ENCODE results near the gene CACNB4.
"Not testable (repeated sequence)": the region's sequence is repeated elsewhere in the genome, so short reads cannot be mapped to it uniquely, and the experiment has no call there.

CACNB4 gene

DNA sequence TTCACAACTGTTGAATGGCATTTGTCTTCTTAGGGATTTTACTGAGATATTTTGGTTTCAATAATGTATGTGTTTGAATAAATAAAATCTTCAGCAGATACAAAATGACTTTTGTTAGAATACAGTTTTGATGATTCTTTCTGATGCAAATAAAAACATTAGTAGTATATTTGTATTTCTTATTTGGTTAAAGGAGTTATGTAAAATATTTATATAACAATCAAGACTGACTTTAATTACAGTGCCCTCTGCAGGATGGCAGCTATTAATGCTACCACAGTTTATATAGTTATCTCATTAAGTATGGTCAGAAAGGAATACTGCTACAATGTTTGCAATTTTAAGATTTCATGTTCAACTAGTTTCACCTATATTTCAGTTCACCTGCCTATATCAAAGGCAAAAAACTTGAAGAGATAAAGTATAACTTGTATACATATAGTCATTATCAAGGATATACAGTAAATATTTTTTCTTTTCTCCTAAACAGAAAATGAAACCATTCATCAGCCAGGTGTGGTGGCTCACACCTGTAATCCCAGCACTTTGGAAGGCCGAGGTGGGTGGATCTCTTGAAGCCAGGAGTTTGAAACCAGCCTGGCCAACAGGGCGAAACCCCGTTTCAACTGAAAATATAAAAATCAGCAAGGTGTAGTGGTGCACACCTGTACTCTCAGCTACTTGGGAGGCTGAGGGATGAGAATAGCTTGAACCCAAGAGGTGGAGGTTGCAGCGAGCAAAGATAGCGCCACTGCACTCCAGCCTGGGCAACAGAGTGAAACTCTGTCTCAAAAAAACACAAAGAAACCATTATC is 290.4 kb downstream of the CACNB4 start:
- Histone ChIP-seq H3K4me1 (ENCODE audit: insufficient read depth, low read length) (no peaks in the 10 kb centered on the region), H3K4me3 (ENCODE audit: low read length) (no peak overlapping the region), H3K27ac (ENCODE audit: low read depth, low read length) (no peak overlapping the region), H3K9me3 (ENCODE audit: insufficient read depth, low read depth, low read length) (no peaks in the 10 kb centered on the region), H3K36me3 (ENCODE audit: insufficient read depth, low read length) (peaks cover 97% of the 10 kb centered on the region), H3K9ac (ENCODE audit: low read depth, low read length) (no peak overlapping the region), H3K27me3 (ENCODE audit: insufficient read depth, low read length) (no peaks in the 10 kb centered on the region)
- WGBS = 97% methylated on average over 3 of the region's 5 CpGs

DNA sequence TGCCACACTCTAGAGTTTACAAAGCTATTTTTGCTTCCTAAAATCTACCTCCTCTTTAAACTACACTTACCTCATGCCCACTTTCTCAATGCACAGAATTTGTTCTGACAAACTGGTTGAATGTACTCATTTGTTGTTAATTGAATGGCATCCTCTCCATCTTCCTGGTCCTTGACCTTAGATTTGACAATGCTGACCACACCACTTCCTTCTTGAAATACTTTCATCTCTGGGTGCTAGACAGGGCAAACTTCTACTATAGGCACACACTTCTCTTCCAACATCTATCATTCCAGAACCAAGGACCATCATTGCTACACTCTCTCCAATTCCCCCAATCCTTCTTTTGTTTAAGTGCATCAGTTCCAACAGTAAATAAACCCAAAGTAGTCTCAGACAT is 292.9 kb downstream of the CACNB4 start:
- Histone ChIP-seq H3K9ac (ENCODE audit: low read depth, low read length) (no peak overlapping the region), H3K27me3 (ENCODE audit: insufficient read depth, low read length) (no peaks in the 10 kb centered on the region), H3K36me3 (ENCODE audit: insufficient read depth, low read length) (peaks cover 97% of the 10 kb centered on the region)

DNA sequence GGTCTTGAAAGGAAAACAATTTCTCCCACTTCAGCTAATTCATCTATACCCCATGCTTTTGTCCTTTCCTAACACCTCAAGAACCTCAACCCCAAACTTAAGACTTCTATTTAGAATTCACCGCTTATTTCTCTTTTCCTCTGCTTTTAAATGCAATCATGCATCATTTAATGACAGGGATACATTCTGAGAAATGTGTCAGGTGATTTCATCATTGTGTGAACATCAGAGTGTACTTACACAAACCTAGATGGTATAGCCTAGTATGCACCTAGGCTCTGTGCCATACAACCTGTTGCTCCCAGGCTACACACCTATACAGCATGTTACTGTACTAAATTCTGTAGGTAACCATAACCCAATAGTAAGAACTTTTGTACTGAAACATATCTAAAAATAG is 293.5 kb downstream of the CACNB4 start:
- no peak overlapping the region for H3K27ac ChIP-seq (ENCODE audit: low read depth, low read length)
- 100% methylated on average over 1 of the region's 1 CpG for WGBS

More for the DNA sequence above, 292.9 kb downstream of the CACNB4 start:
- Histone ChIP-seq H3K27ac (ENCODE audit: low read depth, low read length) (no peak overlapping the region), H3K9me3 (ENCODE audit: insufficient read depth, low read depth, low read length) (no peaks in the 10 kb centered on the region), H3K4me3 (ENCODE audit: low read length) (no peak overlapping the region), H3K4me1 (ENCODE audit: insufficient read depth, low read length) (no peaks in the 10 kb centered on the region)

GRCh38 chr2:151803811-151804210 is 295.0 kb downstream of the CACNB4 start:
- H3K36me3 ChIP-seq (ENCODE audit: insufficient read depth, low read length) = peaks cover 82% of the 10 kb centered on the region
- H3K9me3 ChIP-seq (ENCODE audit: insufficient read depth, low read depth, low read length) = no peaks in the 10 kb centered on the region
- no peaks in the 10 kb centered on the region for H3K4me1 ChIP-seq (ENCODE audit: insufficient read depth, low read length)
- no peak overlapping the region for H3K4me3 ChIP-seq (ENCODE audit: low read length)
- no peak overlapping the region for H3K27ac ChIP-seq (ENCODE audit: low read depth, low read length)
- H3K9ac ChIP-seq (ENCODE audit: low read depth, low read length) = no peak overlapping the region
- no peaks in the 10 kb centered on the region for H3K27me3 ChIP-seq (ENCODE audit: insufficient read depth, low read length)

More for the DNA sequence above, 293.5 kb downstream of the CACNB4 start:
- Histone ChIP-seq H3K36me3 (ENCODE audit: insufficient read depth, low read length) (peaks cover 96% of the 10 kb centered on the region), H3K9ac (ENCODE audit: low read depth, low read length) (no peak overlapping the region), H3K27me3 (ENCODE audit: insufficient read depth, low read length) (no peaks in the 10 kb centered on the region), H3K4me1 (ENCODE audit: insufficient read depth, low read length) (no peaks in the 10 kb centered on the region), H3K9me3 (ENCODE audit: insufficient read depth, low read depth, low read length) (no peaks in the 10 kb centered on the region), H3K4me3 (ENCODE audit: low read length) (no peak overlapping the region)

GRCh38 chr2:151802315-151802714 is 296.5 kb downstream of the CACNB4 start:
- H3K36me3 ChIP-seq (ENCODE audit: insufficient read depth, low read length) = peaks cover 68% of the 10 kb centered on the region
- no CpG with 5 or more reads among the region's 2 CpGs for WGBS

DNA sequence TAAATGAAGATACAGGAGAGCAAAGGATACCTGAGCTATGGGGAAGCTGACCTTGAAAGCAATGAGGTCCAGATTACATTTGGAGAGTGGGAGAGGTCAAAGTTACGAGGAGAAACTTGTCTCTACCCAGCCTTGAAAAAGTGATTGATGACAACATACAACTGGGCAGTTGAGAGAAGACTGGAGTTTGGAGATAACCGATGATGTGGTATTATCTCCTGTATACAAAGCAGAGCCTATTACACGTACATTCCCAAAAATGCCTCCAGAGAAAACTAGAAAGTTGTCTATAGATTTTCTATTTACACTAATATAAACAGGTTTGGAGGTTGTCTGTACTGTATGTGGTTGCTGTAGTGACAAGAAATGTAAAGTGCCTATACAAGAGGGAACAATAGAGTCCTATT is 299.0 kb downstream of the CACNB4 start:
- no peak overlapping the region for H3K9ac ChIP-seq (ENCODE audit: low read depth, low read length)
- peaks cover 48% of the 10 kb centered on the region for H3K36me3 ChIP-seq (ENCODE audit: insufficient read depth, low read length)
- peaks cover 8% of the 10 kb centered on the region; the same call in 1 of the 2 replicates for H3K4me1 ChIP-seq (ENCODE audit: insufficient read depth, low read length)
- H3K9me3 ChIP-seq (ENCODE audit: insufficient read depth, low read depth, low read length) = no peaks in the 10 kb centered on the region
- no peaks in the 10 kb centered on the region for H3K27me3 ChIP-seq (ENCODE audit: insufficient read depth, low read length)
- H3K4me3 ChIP-seq (ENCODE audit: low read length) = no peak overlapping the region
- WGBS = 94% methylated on average over 1 of the region's 3 CpGs
- no peak overlapping the region for H3K27ac ChIP-seq (ENCODE audit: low read depth, low read length)

More at GRCh38 chr2:151802315-151802714, 296.5 kb downstream of the CACNB4 start:
- Histone ChIP-seq H3K9ac (ENCODE audit: low read depth, low read length) (no peak overlapping the region), H3K4me1 (ENCODE audit: insufficient read depth, low read length) (0 out of 2 replicates have a peak, but pooled peaks cover 2% of the 10 kb centered on the region), H3K4me3 (ENCODE audit: low read length) (no peak overlapping the region), H3K27me3 (ENCODE audit: insufficient read depth, low read length) (no peaks in the 10 kb centered on the region), H3K9me3 (ENCODE audit: insufficient read depth, low read depth, low read length) (no peaks in the 10 kb centered on the region), H3K27ac (ENCODE audit: low read depth, low read length) (no peak overlapping the region)

GRCh38 chr2:151796774-151797173 is 302.1 kb downstream of the CACNB4 start:
- H3K27me3 ChIP-seq (ENCODE audit: insufficient read depth, low read length) = no peaks in the 10 kb centered on the region
- H3K27ac ChIP-seq (ENCODE audit: low read depth, low read length) = no peak overlapping the region
- no peak overlapping the region for H3K4me3 ChIP-seq (ENCODE audit: low read length)
- peaks cover 8% of the 10 kb centered on the region; the same call in 1 of the 2 replicates for H3K4me1 ChIP-seq (ENCODE audit: insufficient read depth, low read length)
- H3K36me3 ChIP-seq (ENCODE audit: insufficient read depth, low read length) = peaks cover 26% of the 10 kb centered on the region
- H3K9ac ChIP-seq (ENCODE audit: low read depth, low read length) = no peak overlapping the region
- WGBS = 84% methylated on average over 2 of the region's 2 CpGs
- H3K9me3 ChIP-seq (ENCODE audit: insufficient read depth, low read depth, low read length) = no peaks in the 10 kb centered on the region

- H3K36me3 ChIP-seq (ENCODE audit: insufficient read depth, low read length) = peaks cover 20% of the 10 kb centered on the region
- no peaks in the 10 kb centered on the region for H3K9me3 ChIP-seq (ENCODE audit: insufficient read depth, low read depth, low read length)
- H3K27me3 ChIP-seq (ENCODE audit: insufficient read depth, low read length) = no peaks in the 10 kb centered on the region
- WGBS = 78% methylated on average over 3 of the region's 4 CpGs
- H3K4me3 ChIP-seq (ENCODE audit: low read length) = no peak overlapping the region
- H3K9ac ChIP-seq (ENCODE audit: low read depth, low read length) = no peak overlapping the region
- H3K4me1 ChIP-seq (ENCODE audit: insufficient read depth, low read length) = peaks cover 8% of the 10 kb centered on the region; the same call in 1 of the 2 replicates
- H3K27ac ChIP-seq (ENCODE audit: low read depth, low read length) = no peak overlapping the region
Measured at GRCh38 chr2:151795646-151796240, 303.1 kb downstream of the CACNB4 start.

DNA sequence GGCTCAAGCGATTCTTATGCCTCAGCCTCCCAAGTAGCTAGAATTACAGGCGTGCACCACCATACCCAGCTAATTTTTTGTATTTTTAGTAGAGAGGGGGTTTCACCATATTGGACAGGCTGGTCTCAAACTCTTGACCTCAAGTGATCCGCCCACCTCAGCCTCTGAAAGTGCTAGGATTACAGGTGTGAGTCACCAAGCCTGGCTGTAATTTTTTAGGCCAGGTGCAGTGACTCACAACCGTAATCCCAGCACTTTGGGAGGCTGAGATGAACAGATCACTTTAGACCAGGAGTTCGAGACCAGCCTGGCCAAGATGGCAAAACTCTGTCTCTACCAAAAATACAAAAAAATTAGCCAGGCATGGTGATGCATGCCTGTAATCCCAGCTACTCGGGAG is 304.4 kb downstream of the CACNB4 start:
- peaks cover 17% of the 10 kb centered on the region for H3K36me3 ChIP-seq (ENCODE audit: insufficient read depth, low read length)
- not testable (repeated sequence) for H3K27me3 ChIP-seq (ENCODE audit: insufficient read depth, low read length)

DNA sequence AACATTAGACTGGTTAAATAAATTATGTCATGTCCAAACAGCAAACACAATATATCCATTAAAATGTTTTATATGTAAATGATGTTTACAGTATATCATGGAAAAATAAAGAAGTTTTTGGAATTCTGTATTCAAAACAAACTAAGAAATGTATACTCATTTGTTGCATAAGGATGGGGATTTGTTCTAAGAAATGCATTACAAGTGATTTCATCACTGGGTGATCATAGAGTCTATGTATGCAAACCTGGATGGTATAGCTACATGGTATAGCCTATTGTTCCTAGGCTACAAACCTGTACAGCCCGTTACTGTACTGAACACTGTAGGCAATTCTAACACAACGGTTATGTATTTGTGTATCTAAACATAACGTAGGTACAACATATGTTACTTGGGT is 305.7 kb downstream of the CACNB4 start:
- H3K4me3 ChIP-seq (ENCODE audit: low read length) = no peak overlapping the region
- peaks cover 8% of the 10 kb centered on the region; the same call in 1 of the 2 replicates for H3K4me1 ChIP-seq (ENCODE audit: insufficient read depth, low read length)
- peaks cover 17% of the 10 kb centered on the region for H3K36me3 ChIP-seq (ENCODE audit: insufficient read depth, low read length)
- no peak overlapping the region for H3K9ac ChIP-seq (ENCODE audit: low read depth, low read length)
- WGBS = 91% methylated on average over 3 of the region's 3 CpGs
- H3K27me3 ChIP-seq (ENCODE audit: insufficient read depth, low read length) = no peaks in the 10 kb centered on the region
- no peak overlapping the region for H3K27ac ChIP-seq (ENCODE audit: low read depth, low read length)
- no peaks in the 10 kb centered on the region for H3K9me3 ChIP-seq (ENCODE audit: insufficient read depth, low read depth, low read length)

More for the DNA sequence above, 304.4 kb downstream of the CACNB4 start:
- not testable (repeated sequence) for H3K27ac ChIP-seq (ENCODE audit: low read depth, low read length); H3K9me3 ChIP-seq (ENCODE audit: insufficient read depth, low read depth, low read length); H3K4me3 ChIP-seq (ENCODE audit: low read length); H3K9ac ChIP-seq (ENCODE audit: low read depth, low read length); H3K4me1 ChIP-seq (ENCODE audit: insufficient read depth, low read length)
- WGBS = 95% methylated on average over 6 of the region's 6 CpGs

DNA sequence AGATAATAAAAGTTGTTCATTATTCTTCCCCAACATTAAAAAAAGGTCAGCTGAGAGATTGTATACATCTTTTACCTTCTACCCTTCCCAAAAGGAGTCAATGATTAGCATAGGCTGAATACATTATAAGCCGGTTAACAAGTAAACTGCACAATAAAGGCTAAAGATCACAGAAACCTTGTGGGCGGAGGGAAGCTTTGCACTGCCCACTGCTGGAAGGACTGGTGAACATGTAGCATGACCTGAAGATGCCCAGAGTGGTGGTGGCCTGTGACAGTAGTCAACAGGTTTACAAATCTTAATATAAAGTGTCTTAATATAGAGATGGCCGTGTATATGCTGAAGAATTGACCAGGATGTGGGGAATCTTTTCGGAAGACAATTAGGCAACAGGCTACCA is 306.3 kb downstream of the CACNB4 start:
- 97% methylated on average over 4 of the region's 4 CpGs for WGBS

More for the DNA sequence above, 306.3 kb downstream of the CACNB4 start:
- Histone ChIP-seq H3K9me3 (ENCODE audit: insufficient read depth, low read depth, low read length) (no peaks in the 10 kb centered on the region), H3K27me3 (ENCODE audit: insufficient read depth, low read length) (no peaks in the 10 kb centered on the region), H3K27ac (ENCODE audit: low read depth, low read length) (no peak overlapping the region), H3K4me3 (ENCODE audit: low read length) (no peak overlapping the region), H3K4me1 (ENCODE audit: insufficient read depth, low read length) (peaks cover 8% of the 10 kb centered on the region; the same call in 1 of the 2 replicates), H3K9ac (ENCODE audit: low read depth, low read length) (no peak overlapping the region), H3K36me3 (ENCODE audit: insufficient read depth, low read length) (peaks cover 20% of the 10 kb centered on the region)
